NOMO-1 treated with dmso at 0.1 percent for 144 hours (cell line): ENCODE data around the gene CEBPZ.
"Not testable (repeated sequence)": the region's sequence is repeated elsewhere in the genome, so short reads cannot be mapped to it uniquely, and the experiment has no call there.

Source experiments
- DNase-seq: peaks from one replicate; lab custom pipeline; 2025; ENCODE audit not compliant: unreplicated experiment; lab: John Stamatoyannopoulos, UW

The CEBPZ gene, protein sequence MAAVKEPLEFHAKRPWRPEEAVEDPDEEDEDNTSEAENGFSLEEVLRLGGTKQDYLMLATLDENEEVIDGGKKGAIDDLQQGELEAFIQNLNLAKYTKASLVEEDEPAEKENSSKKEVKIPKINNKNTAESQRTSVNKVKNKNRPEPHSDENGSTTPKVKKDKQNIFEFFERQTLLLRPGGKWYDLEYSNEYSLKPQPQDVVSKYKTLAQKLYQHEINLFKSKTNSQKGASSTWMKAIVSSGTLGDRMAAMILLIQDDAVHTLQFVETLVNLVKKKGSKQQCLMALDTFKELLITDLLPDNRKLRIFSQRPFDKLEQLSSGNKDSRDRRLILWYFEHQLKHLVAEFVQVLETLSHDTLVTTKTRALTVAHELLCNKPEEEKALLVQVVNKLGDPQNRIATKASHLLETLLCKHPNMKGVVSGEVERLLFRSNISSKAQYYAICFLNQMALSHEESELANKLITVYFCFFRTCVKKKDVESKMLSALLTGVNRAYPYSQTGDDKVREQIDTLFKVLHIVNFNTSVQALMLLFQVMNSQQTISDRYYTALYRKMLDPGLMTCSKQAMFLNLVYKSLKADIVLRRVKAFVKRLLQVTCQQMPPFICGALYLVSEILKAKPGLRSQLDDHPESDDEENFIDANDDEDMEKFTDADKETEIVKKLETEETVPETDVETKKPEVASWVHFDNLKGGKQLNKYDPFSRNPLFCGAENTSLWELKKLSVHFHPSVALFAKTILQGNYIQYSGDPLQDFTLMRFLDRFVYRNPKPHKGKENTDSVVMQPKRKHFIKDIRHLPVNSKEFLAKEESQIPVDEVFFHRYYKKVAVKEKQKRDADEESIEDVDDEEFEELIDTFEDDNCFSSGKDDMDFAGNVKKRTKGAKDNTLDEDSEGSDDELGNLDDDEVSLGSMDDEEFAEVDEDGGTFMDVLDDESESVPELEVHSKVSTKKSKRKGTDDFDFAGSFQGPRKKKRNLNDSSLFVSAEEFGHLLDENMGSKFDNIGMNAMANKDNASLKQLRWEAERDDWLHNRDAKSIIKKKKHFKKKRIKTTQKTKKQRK

DNA sequence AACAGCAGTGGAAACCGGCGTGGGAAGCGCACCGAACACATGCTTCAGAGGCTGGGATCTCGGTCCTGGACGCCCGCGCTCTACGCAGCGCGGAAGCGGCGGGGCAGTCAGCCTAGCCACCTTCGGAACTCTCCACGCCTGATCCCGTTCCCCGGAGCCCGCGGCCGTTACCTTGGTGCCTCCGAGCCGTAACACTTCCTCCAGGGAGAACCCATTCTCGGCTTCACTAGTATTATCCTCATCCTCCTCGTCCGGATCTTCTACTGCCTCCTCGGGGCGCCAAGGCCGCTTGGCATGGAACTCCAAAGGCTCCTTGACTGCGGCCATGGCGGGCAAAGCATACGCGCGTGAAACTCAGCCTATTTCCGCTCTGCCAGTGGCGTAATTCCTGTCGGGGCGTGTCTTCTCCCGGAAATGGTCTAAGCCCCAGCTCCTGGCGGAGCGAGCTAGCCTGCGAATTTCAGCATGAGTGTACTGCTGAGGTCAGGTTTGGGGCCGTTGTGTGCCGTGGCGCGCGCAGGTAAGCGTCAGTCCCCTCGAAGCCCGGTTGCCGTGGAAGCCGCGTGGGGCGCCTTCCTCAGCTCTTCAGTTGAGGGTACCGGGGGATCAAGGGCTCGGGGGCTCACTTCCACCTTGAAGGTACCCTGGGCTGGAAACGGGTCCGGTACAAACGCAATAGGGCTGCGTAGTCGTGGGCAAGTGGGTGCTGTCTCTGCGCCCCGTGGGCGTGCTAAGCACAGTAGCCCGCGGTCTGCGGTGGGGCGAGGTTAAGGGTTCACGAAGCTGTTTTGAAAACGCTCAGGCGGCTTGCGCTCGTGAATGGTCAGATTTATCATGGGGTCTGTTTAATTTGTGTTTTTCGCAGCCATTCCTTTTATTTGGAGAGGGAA is at the start of gene CEBPZ, which contains the start of gene NDUFAF7:
Gene CEBPZ, minus strand, starts transcription at position 356 of the 890 bp plus-strand sequence. Its CDS starts 29 bp downstream, at position 327.
Gene NDUFAF7, plus strand, starts transcription at position 418 of the 890 bp plus-strand sequence. Its CDS starts 48 bp downstream, at position 466.
- peak; percentile 92 for DNase-seq

DNA sequence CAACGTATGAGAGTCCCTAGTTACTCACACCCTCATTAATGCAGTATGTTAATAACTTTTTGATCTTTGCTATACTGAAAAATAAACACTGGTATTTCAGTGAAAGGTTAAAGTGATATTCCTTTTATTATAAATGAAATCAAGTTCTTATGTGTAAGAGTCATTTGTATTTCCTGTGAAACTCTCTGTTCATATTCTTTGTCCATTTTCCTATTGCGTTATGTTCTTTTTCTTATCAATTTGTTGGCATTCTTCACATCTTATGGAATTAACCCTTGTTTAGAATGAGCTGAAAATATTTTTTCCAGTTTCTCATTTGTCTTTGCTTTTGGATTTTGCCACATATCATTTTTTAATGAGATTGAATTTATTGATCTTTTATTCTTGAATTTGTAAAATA is 44.9 kb upstream of the CEBPZ start:
- DNase-seq = no peak

DNA sequence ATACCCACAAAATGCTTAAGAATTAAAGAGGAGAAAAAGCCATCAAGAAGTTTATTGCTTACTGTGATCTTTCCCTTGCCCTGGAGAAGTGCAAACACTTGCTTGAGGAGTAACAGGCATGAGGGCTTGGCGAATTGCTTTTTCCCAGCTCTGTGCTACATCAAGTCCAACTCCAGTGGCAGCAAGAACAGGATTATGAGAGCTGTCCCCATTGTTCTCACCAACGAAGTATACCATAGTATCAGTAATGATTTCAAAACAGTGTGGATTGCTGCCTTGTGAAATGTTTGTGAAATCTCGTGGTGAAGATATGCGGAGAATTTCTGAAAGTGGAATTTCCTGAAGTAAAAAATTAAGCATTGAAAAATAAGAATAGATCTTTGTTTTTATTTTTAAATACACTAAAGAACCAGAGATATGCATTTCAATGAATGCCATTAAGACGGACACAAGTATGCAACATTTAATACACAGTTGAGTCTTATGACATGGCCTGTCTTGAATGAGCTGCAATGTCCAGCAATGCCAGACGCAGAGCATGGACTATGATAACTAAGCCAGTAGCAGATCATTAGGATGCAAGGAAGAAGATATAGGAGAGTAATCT is 43.1 kb upstream of the CEBPZ start:
- DNase-seq = no peak

DNA sequence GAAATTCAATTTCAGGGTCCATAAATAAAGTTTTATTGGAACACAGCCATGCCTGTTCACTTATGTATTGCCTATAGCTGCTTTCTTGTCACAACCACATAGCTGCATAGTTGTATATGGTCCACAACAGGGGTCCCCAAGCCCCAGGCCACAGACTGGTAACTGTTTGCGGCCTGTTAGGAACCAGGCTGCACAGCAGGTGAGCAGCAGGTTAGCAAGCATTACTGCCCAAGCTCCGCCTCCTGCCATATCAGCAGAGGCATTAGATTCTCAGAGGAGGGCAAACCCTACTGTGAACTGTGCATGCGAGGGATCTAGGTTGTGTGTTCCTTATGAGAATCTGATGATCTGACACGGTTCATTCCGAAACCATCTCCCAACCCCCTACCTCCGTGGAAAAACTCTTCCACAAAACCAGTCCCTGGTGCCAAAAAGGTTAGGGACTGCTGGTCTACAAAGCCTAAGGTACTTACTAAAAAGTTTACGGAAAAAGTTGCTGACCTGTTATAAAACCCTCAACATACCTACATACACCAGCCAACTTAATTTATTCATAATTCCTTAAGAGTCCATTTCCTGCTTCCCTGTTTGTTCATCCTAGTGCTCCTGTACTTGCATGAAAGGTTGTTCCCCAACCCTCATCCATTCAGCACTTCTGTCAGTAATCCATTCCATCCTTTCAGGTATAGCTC is 40.1 kb upstream of the CEBPZ start:
- no peak for DNase-seq

DNA sequence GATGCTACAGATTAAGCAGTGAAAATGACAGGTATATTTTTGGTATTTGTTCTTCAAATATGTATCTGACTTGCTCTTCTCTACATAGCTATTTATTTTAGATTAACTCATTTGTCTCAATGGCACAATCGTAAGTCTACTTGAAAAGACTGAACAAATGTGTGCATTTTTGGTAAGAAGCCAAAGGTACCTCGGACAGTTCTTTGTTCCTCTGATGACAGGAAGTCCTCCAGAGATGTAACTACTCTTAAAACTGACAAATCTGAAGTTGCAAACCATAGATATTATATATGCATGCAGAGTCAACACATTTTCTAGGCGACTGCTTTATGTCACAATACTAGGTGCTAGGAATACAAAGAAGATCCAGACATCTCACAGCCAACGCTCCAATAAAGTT is 36.7 kb upstream of the CEBPZ start:
- DNase-seq = no peak

DNA sequence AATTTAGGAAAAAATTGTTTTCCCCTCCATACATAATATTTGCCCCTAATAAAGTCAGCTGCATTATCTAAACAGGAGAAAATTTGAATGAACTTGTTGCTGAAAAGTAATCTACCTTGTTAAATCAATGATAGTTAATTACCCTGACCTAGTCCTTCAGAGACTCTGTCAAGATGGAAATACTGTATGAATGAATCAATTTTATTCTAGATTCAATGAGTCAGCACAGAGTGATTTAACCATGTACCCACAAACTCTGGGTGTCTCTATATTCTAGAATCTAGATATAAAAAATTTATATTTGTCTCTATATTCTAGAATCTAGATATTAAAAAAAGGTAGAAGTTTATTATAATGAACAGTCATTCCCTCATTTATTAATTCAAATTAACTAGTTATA is 36.3 kb upstream of the CEBPZ start:
- DNase-seq = no peak

DNA sequence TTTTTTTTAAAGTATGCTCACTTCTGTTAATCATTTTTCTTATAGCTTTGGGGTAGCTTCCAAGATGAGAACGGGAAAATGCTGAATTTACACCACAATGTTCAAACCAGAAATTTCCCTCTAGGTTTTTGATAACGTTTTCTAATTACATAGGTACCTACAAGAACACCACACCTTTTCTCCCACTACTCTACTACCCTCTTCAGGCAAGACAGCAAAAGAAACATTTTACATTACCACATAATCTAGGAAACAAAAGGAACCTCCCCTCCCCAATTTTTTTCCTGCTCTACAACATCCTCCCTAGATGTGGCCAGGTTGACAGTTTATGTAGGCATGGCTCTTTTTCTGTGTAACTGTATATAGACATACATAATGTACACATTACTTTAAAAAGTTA is 32.4 kb upstream of the CEBPZ start:
- no peak for DNase-seq

DNA sequence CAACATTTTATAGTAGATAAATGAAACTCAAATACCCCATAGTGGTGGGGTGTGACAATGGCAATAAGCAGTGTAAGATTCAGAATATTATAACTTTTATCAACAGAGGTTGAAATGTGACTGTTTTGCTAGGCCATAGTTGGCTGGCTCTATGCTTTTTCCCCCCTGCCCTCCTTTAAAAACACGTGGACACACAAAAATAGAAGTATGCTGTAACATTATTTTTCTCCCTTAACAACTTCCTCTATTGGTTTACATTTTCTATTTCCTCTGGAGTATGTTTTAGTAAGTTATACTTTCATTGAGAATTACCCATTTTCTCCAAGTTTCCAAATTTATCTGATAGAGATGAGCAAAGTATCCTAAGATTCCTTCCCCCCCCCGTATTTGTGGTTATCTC is 31.1 kb upstream of the CEBPZ start:
- DNase-seq = peak; percentile 27

DNA sequence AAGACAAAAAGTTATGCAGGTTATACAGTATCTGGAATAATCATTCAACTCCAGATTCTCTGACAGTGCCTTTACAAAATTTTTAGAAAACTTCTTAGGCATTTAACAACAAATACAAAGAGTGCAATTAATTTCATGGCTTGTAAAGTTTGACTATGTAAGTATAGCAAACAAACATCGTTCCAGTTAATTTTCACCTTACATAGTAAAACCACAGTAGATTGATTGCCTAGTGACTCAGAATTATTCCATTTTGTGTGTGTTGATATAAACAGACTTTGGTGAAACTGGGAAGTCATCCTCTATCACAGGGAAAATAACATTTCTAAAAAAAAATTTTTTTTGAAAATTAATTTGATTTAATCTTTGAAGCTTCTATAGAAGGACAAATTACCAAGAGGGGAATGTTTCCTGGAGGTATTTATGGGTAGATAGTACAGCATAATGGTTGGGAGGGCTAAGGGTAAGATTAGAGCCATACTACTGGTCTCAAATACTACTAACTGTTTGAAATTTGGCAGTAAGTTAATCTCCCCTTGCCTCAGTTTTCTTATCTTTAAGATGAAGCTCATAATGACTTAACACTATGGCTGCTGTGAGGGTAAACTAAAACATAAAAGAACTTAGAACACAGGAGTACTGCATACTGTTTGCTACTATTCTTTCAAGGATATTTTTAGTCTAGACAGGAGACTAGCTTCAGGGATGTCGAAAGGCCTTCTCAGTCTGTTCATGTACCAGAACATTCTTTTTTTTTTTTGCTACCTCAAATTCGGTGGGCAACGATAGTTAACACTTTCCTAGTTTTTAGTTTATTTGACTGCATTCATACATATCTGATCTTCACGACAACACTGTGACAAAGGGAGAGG is 19.7 kb upstream of the CEBPZ start:
- DNase-seq = no peak

DNA sequence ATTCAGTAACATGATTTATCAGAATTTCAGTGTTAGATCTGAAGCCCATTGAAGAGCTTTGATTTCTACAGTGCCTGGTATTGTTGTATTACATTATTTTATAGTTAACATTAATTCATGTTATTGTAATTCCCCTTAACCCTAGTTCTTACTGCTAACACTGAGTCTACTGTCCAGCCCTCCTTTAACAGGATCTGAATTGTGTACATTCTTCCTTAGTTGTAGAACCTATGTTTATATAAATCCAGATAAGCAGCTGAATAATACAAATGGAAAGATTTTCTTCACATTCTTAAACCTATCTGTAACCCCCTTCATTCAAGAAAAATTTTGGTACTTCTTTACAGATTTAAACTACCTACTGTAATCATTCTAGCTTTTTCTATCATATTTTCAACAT is 14.8 kb upstream of the CEBPZ start:
- no peak for DNase-seq

DNA sequence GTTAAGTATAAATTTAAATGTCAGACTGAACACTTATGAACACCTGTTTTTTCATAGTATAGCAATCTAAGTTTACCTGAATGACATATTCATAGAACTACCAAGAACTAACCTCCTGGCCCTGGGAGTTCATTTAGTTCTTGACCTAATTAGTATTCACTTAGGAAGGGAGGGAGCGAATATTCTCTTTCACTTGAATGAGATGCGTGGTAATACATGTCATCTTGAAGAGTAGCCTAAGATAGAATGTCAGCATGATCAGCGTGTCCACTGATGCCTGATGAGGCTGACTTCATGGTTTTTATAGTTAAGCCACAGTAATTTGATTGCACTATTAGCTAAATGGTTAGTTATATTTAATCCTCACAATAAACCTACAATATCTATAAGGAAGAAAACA is 13.4 kb upstream of the CEBPZ start:
- no peak for DNase-seq

DNA sequence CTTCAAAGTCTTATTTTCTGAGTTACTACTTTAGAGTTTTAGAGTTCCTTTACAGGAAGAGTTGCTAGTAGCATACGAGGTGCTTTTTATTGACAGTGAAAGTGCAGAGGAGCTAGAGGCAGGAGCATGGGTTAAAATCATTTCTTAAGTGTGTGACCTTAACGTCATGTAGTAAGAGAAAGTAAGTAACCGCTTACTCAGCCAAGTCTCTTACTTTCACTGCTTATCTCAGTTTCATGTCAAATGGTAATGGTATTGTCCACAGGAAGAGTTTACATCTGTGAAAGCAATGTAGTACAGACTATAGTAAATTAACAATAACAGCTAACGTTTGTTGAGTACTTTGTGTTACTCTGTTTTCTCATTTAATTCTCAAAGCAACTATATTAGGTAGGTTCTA is 12.6 kb upstream of the CEBPZ start:
- no peak for DNase-seq

DNA sequence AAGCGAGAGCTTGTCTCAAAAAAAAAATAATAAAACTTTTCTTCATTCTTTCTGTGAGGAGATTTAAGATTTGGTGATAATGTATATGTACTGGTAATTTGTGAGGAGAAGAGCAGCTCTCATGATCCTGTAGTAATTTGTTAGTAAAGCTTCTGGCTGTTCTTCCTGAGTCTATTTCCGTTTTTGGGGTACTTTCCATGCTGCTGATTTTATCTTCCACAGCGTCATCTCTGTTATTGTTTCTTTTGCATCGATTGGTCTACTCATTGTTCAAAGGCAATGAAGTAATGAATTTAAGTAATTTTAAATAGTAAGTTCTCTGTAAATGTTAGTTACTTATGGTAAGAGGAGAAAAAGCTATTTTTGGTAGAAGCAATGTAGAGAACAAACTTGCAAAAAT is 12.0 kb upstream of the CEBPZ start:
- no peak for DNase-seq

DNA sequence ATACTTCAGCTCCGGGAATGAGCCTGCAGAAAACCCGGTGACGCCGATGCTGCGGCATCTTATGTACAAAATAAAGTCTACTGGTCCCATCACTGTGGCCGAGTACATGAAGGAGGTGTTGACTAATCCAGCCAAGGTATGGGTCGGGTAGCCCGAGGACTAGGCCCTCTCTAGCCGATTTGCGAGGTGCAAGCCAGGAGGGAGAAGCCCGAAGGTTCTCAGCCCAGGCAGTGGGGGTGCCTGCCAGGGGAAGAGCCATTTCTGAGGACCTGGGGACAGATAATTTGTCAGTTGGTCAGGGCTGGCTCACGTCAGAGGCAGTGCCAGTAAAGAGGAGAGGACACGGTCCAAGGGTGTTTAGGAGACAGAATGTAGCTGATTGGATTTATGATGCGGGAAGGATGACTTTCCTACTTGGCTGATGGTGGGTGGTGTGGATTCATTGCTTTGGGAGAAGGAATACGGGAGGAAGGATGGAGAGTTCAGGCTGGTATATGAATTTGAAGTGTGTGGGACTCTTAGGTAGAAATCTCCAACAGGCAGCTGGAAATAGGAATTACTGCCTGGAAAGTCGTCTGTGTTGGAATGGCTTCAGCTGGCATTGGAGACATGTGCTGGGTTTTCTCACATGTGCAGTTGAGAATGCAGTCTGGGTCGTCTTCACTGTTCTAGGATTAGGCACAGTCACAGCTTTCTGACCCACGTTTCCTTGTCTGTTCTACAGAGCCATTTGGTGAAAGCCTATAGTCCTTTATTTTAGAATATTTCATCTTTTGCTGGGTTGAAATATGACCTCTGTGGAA is 936 bp upstream of the CEBPZ start:
- DNase-seq = no peak

DNA sequence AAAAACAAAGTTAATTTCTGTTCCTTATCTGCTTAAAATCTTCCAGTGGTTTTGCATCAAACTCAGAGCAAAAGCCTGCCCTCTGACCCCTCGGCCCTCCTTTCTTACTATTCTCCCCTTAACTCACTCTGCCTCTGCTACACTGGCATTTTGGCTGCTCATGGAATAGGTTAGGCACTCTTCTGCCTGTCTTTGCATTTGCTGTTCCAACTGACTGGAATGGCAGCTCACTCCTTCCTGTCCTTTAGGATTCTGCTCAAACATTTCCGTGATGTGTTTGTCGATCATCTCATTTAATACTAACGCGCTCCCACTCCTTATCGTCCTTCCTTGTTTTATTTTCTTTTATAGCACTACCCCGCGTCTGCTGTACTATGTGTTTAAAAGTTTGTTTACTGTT is 815 bp downstream of the CEBPZ start:
- no peak for DNase-seq

DNA sequence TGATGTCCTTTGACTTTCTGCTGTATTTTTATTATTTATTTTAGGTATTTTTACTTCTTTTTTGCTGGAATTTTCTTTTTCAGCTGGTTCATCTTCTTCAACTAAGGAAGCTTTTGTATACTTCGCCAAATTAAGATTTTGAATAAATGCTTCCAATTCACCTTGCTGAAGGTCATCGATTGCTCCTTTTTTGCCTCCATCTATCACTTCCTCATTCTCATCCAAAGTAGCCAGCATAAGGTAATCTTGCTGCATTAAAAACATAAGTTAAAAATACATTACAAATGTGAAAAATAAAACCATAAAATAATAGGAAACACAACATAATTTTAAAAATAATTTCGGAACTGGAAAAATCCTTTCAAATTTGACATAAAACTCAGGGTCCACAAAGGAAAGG is 2.6 kb downstream of the CEBPZ start:
- no peak for DNase-seq

DNA sequence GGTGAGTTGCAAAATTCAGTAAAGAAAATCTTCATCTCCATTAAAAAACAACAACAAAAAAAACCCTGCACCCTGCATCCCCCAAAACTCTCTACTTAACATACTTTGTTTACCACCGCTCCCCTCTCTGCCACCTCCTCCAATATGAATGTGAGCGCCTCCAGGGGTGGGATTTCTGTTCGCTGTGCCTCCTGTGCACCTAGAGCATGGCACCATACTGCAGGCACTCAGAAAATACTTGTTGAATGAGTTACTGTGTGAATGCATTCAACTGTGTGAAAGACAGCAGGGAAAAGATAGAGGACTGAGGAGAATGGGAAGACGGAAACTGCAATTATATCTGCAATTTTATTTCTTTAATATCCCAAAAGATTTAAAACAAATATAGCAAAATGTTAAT is 4.5 kb downstream of the CEBPZ start:
- DNase-seq = no peak

DNA sequence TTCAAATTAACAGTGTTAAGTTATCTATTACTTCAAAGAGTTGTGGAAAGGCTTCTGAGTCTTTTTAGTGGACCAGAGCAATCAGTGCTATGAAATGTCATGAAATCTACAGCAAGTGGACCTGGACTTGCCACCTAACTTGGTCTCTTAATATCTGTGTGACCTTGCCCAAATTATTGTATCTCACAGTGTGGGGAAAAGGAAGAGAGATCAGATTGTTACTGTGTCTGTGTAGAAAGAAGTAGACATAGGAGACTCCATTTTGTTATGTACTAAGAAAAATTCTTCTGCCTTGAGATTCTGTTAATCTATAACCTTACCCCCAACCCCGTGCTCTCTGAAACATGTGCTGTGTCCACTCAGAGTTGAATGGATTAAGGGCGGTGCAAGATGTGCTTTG is 6.3 kb downstream of the CEBPZ start:
- not testable (repeated sequence) for DNase-seq
